IPS-15b (cell line): ENCODE data around the gene TMEM164.

ENCODE experiments used
- H3K27me3 ChIP-seq: one replicate; pipeline ENCODE4 v1.6.1; 2013; ENCODE audit warnings: low read length; ENCODE audit not compliant: control insufficient read depth, insufficient read depth
- H3K36me3 ChIP-seq: one replicate; pipeline ENCODE4 v1.6.1; 2013; ENCODE audit warnings: low read length; ENCODE audit not compliant: control insufficient read depth, insufficient read depth
- H3K4me1 ChIP-seq: one replicate; pipeline ENCODE4 v1.6.1; 2013; ENCODE audit warnings: mild to moderate bottlenecking, low read length; ENCODE audit not compliant: control insufficient read depth, insufficient read depth
- H3K4me3 ChIP-seq: one replicate; pipeline ENCODE4 v1.5.1; 2013; ENCODE audit warnings: low read depth, low read length
- H3K9ac ChIP-seq: one replicate; pipeline ENCODE4 v1.6.1; 2013; ENCODE audit warnings: low read depth, mild to moderate bottlenecking, low read length
- H3K9me3 ChIP-seq: one replicate; pipeline ENCODE4 v1.6.1; 2013; ENCODE audit warnings: mild to moderate bottlenecking, low read length; ENCODE audit not compliant: control insufficient read depth, insufficient read depth

Gene TMEM164

GRCh38 chrX:110025395-110025794 lies 22.5 kb downstream of the TMEM164 start:
- Histone ChIP-seq H3K4me1 (peaks cover 10% of the 10 kb centered on the region), H3K9me3 (no peaks in the 10 kb centered on the region), H3K36me3 (no peaks in the 10 kb centered on the region), H3K9ac (no peak overlapping the region), H3K27me3 (no peaks in the 10 kb centered on the region), H3K4me3 (no peak overlapping the region)

DNA sequence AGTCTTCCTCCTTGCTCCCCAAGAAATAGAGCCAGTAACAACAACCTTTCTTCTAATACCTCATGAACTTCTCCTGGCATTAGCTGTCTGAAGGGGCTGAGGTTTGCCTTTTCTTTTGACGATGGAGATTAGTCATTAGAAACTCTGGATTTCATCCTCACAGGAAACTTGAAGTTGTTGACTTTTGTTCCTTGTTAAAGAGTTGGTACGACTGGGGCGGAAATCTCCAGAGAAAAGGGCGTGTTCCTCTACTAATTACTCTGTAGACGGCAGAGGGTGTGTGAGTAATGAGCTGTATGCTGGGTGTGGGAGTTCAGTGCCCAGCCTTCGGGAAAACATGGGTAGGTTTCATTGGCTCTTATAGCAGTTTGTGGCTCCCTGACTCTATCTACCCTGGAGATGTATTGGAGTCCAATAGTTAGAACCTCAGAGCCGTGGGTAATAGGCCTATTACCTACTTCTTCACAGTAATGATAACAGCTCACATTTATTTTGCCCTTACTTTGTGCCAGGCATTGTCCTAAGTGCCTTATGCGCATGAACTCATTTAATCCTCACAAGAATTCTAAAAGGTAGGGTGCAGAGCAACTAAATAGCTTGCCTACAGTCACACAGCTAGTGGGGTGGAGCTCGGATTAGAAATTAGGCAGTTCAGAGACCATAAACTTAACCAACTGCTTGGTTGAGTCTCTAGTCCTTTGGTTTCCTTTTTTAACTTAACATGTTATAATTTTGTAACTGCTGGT lies 23.4 kb downstream of the TMEM164 start:
- H3K4me1 ChIP-seq, result peaks cover 10% of the 10 kb centered on the region
- no peak overlapping the region for H3K4me3 ChIP-seq
- H3K27me3 ChIP-seq, result no peaks in the 10 kb centered on the region
- no peaks in the 10 kb centered on the region for H3K36me3 ChIP-seq
- H3K9me3 ChIP-seq, result no peaks in the 10 kb centered on the region
- H3K9ac ChIP-seq, result no peak overlapping the region

DNA sequence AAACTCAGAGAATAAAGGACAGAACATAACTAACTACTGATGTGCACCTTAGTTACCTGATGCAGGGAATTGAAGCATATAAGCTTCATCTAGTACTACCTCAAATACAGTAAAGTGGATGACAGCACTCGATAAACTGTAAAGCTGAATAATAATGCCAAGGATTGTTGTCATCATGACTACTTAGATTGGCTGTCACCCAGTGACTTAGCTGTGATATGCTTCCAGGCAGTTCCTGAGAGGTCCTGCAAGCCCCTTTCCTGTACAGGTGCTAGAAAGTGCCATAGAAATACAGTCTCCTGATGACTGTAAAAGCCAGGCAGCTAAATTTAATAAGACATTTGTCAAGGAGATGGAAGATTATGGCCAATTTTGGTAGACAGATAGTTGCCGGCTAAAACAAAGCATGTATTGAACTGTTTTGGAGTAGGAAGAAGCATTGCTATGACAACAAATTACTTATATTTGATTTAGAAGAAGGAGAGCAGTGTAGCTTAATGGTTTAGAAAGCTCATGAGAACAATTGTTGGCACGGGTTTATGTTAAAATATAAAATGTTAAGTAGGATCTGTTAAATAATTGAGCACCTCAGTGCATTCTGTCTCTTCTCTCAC lies 29.7 kb downstream of the TMEM164 start:
- H3K9ac ChIP-seq, result no peak overlapping the region
- no peaks in the 10 kb centered on the region for H3K36me3 ChIP-seq
- no peaks in the 10 kb centered on the region for H3K4me1 ChIP-seq
- no peak overlapping the region for H3K4me3 ChIP-seq
- no peaks in the 10 kb centered on the region for H3K9me3 ChIP-seq
- no peaks in the 10 kb centered on the region for H3K27me3 ChIP-seq

DNA sequence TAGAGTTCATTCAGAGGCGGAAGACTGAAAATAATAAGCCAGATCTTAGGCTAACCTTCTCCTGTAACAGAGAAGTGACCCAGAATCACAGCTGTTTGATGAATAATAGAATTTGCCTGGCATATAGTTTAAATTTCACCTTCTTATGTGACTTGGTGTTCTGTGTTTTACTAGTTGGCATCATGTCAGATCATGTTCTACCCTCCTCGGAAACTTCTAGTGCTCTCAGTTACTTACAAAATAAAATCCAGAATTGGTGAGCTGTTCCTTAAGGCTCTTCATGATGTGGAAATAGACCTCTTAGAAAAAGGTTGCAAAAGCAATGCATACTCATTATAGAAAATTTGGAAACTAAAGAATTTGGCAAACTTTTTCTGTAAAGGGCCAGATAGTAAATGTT lies 31.1 kb downstream of the TMEM164 start:
- no peaks in the 10 kb centered on the region for H3K36me3 ChIP-seq
- H3K9me3 ChIP-seq, result no peaks in the 10 kb centered on the region
- H3K27me3 ChIP-seq, result no peaks in the 10 kb centered on the region
- no peaks in the 10 kb centered on the region for H3K4me1 ChIP-seq
- no peak overlapping the region for H3K4me3 ChIP-seq
- H3K9ac ChIP-seq, result no peak overlapping the region

- Histone ChIP-seq H3K4me3 (no peak overlapping the region), H3K36me3 (no peaks in the 10 kb centered on the region), H3K9me3 (no peaks in the 10 kb centered on the region), H3K9ac (no peak overlapping the region), H3K4me1 (no peaks in the 10 kb centered on the region), H3K27me3 (no peaks in the 10 kb centered on the region)
Measured at GRCh38 chrX:110036162-110037033, 33.5 kb downstream of the TMEM164 start.

DNA sequence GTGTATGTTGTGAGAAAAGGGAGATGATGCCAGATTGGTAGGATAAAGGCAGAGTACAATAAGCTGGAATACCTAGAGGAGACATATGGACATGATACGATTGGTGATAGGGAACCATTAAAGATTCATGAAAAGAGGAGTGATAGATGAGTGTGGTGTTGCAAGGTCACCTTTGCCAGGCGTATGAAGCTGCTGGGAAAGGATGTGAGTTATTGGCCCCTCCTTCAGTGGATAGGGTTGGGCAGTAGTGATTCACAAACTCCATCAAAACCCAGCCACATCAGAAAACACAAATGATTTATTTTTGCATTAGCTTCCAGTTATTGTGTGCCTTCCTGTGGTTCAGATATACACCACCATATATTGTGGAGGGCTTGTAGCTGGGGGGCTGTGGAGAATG lies 34.3 kb downstream of the TMEM164 start:
- no peaks in the 10 kb centered on the region for H3K4me1 ChIP-seq
- H3K9ac ChIP-seq, result no peak overlapping the region
- H3K4me3 ChIP-seq, result no peak overlapping the region
- H3K36me3 ChIP-seq, result no peaks in the 10 kb centered on the region
- H3K27me3 ChIP-seq, result no peaks in the 10 kb centered on the region
- H3K9me3 ChIP-seq, result no peaks in the 10 kb centered on the region

DNA sequence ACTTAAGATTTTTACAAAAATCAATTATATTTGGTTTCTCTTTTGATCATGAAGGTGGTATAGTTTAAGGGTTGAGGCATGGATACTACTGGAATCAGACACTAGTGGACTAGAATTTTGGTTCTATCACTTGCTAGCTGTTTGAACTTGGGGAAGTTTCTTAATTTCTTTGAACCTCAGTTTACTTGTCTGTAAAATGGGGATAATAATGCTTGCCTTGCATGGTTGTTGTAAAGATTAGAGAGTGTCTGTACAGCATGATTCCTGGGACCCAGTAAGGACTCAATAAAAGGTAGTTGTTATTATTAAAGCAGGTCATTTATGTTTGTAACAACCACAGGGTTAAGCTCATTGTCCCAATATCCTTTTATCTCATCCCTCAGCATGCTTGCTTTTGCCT lies 36.0 kb downstream of the TMEM164 start:
- Histone ChIP-seq H3K4me3 (no peak overlapping the region), H3K4me1 (no peaks in the 10 kb centered on the region), H3K27me3 (no peaks in the 10 kb centered on the region), H3K36me3 (no peaks in the 10 kb centered on the region), H3K9me3 (no peaks in the 10 kb centered on the region), H3K9ac (no peak overlapping the region)

- Histone ChIP-seq H3K27me3 (no peaks in the 10 kb centered on the region), H3K4me3 (no peak overlapping the region), H3K9me3 (no peaks in the 10 kb centered on the region), H3K4me1 (peaks cover 6% of the 10 kb centered on the region), H3K36me3 (no peaks in the 10 kb centered on the region), H3K9ac (no peak overlapping the region)
Measured at GRCh38 chrX:110041980-110042379, 39.1 kb downstream of the TMEM164 start.

- H3K9me3 ChIP-seq, result no peaks in the 10 kb centered on the region
- H3K27me3 ChIP-seq, result no peaks in the 10 kb centered on the region
- H3K36me3 ChIP-seq, result no peaks in the 10 kb centered on the region
- H3K9ac ChIP-seq, result no peak overlapping the region
- peaks cover 6% of the 10 kb centered on the region for H3K4me1 ChIP-seq
- no peak overlapping the region for H3K4me3 ChIP-seq
Measured at GRCh38 chrX:110042496-110042895, 39.6 kb downstream of the TMEM164 start.

DNA sequence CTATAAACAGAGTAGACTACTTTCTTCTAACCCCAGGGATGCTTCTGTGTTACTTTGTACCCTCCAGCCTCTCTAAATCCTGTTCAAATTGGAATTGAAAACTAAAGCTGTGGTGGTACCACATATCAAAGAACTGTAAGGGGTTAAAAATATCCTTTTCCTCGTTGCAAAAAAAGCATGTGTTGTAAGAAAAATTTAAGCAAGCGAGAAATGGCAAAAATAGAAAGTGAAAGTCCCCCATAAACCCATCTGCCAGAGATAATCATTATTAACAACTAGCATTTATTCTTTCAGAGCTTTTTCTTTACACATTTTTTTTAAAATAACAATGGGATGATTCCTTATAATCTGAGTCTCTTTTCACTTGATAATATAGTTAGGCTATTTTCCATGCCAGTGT lies 40.6 kb downstream of the TMEM164 start:
- Histone ChIP-seq H3K36me3 (no peaks in the 10 kb centered on the region), H3K4me1 (peaks cover 6% of the 10 kb centered on the region), H3K4me3 (no peak overlapping the region), H3K27me3 (no peaks in the 10 kb centered on the region), H3K9ac (no peak overlapping the region), H3K9me3 (no peaks in the 10 kb centered on the region)

DNA sequence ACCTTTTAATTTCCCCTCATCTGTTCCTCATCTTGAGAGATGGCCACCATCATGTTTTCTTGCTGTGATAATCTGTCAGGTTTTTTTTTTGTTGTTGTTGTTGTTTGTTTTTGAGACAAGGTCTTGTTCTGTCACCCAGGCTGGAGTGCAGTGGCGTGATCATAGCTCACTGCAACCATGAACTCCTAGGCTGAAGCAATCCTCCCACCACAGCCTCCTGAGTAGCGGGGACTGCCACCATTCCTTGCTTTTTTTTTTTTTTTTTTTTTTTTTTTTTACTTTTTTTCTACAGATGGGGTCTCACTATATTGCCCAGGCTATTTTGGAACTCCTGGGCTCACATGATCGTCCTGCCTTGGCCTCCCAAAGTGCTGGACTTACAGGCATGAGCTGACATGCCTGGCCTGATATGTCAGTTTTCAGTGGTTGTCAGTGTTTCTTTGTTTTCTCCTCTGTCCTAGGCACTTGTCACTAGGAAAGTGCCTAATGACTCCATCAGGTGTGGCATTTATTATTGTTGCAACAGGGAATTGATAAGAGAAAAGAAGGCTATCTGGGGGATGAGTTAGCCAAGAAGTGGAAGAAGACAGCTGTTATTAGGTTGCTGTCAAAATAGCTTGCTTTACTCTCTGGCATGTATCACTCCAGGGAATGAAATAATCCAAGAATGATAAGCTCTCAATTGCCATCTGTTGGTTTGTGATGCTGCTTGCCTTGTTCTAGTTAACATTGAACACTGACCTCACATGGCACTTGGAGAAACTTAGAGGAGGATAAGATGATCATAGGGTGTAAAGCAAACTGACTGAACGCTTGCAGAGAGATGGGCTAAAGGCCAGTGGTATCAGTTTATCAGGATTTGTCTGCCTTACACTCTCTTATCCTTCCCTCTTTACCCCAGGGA lies 41.7 kb downstream of the TMEM164 start:
- no peak overlapping the region for H3K9ac ChIP-seq
- no peaks in the 10 kb centered on the region for H3K27me3 ChIP-seq
- no peaks in the 10 kb centered on the region for H3K36me3 ChIP-seq
- H3K4me3 ChIP-seq, result no peak overlapping the region
- H3K9me3 ChIP-seq, result no peaks in the 10 kb centered on the region
- H3K4me1 ChIP-seq, result peaks cover 6% of the 10 kb centered on the region
